HepG2 (cell line): ENCODE data around the gene CEP57L1. TPM values are rescaled to one million over a fixed set of nuclear protein-coding genes. Genes with fewer than 3 reads are reported as not detected.
A peak's percentile ranks its signal among the peaks of the same experiment; 100 is the strongest.

Experiments
- ATAC-seq: fragments of 200-7000 bp; cut with Tn5 transposase; 3 replicates; pipeline ENCODE4 v1.9.1; 2020; ENCODE audit warnings: mild to moderate bottlenecking, moderate library complexity
- BruUV-seq: library from RNA; stranded (reverse); fragments of 400-500 nt; replicated peaks from 2 replicates; lab custom pipeline; 2021; lab: Mats Ljungman, UMichigan
- CTCF ChIA-PET: fragments of 300-600 bp; formaldehyde crosslinking; extraction: SDS; loops from one replicate; lab custom pipeline; 2021; ENCODE audit warnings: low total read pairs, inconsistent platforms, low intra/inter-chr PET ratio; lab: Yijun Ruan, JAX
- POLR2A ChIA-PET: fragments of 350-600 bp; sonication (Branson Sonifier 250); formaldehyde crosslinking; loops from one replicate; lab custom pipeline; 2020; ENCODE audit warnings: antibody characterized with exemption, inconsistent platforms; lab: Yijun Ruan, JAX
- DNase-seq: peaks from one replicate; pipeline ENCODE4 v3.0.0-alpha.2; 2015; ENCODE audit warnings: low spot score
- FAIRE-seq: peaks from 3 replicates; lab custom pipeline; 2011; peaks lifted over from hg19 to GRCh38; lab: Jason Lieb, UNC
- H2AFZ ChIP-seq: one replicate; pipeline ENCODE4 v1.6.1; 2011; ENCODE audit warnings: low read length, inconsistent platforms
- H3K27ac ChIP-seq: fragments of 300-600 bp; 3 replicates; pipeline ENCODE4 v1.8.0; 2011; ENCODE audit warnings: mixed run types, mild to moderate bottlenecking, mixed read lengths, low read length, inconsistent platforms; ENCODE audit not compliant: insufficient read depth; ENCODE audit errors: extremely low read length
- H3K27me3 ChIP-seq, 2 experiments: fragments of 200-600 bp in 1 of 2; 2 replicates in 1 of 2; 3 replicates in 1 of 2; pipeline versions ENCODE4 v1.6.0 to v1.8.0; 2011; ENCODE audit warnings: low read length in 2 of 2, mild to moderate bottlenecking in 2 of 2, moderate library complexity in 2 of 2, inconsistent platforms in 1 of 2; ENCODE audit not compliant: insufficient read depth in 2 of 2, control insufficient read depth in 1 of 2
- H3K36me3 ChIP-seq, 2 experiments: fragments of 200-600 bp in 1 of 2; replicated peaks in 1 of 2; 2 replicates in 1 of 2; 3 replicates in 1 of 2; pipeline versions ENCODE4 v1.5.1 to v1.8.0; 2011; ENCODE audit warnings: low read length in 2 of 2, inconsistent platforms in 1 of 2; ENCODE audit not compliant: insufficient read depth in 2 of 2, control insufficient read depth in 1 of 2
- H3K4me1 ChIP-seq: 2 replicates; pipeline ENCODE4 v1.5.1; 2012; ENCODE audit warnings: low read length, inconsistent platforms; ENCODE audit not compliant: insufficient read depth
- H3K4me2 ChIP-seq: 2 replicates; pipeline ENCODE4 v1.6.0; 2011; ENCODE audit warnings: low read depth, low read length, inconsistent platforms
- H3K4me3 ChIP-seq, 3 experiments: fragments of 200-600 bp in 1 of 3; sonication (generic), shearing (Covaris generic) in 1 of 3; replicated peaks in 1 of 3; 2 replicates each; pipeline ENCODE4 v1.5.1; 2011 to 2016; ENCODE audit warnings: low read length in 3 of 3, inconsistent platforms in 2 of 3, low read depth in 2 of 3, mild to moderate bottlenecking in 2 of 3, control low read depth in 1 of 3, mixed read lengths in 1 of 3; ENCODE audit not compliant: insufficient read depth in 1 of 3
- H3K79me2 ChIP-seq: one replicate; pipeline ENCODE4 v1.6.1; 2011; ENCODE audit warnings: low read length, inconsistent platforms; ENCODE audit not compliant: insufficient read depth
- H3K9ac ChIP-seq: 2 replicates; pipeline ENCODE4 v1.6.0; 2011; ENCODE audit warnings: mild to moderate bottlenecking, low read depth, low read length, inconsistent platforms; ENCODE audit not compliant: insufficient read depth
- H3K9me3 ChIP-seq: 2 replicates; pipeline ENCODE4 v1.5.1; 2012; ENCODE audit warnings: mild to moderate bottlenecking, low read length
- H4K20me1 ChIP-seq: 2 replicates; pipeline ENCODE4 v1.6.0; 2011; ENCODE audit warnings: inconsistent platforms, mild to moderate bottlenecking, low read length, moderate library complexity; ENCODE audit not compliant: insufficient read depth
- CEBPZ ChIP-seq: IDR thresholded peaks from 2 replicates; pipeline ENCODE4 v1.6.1; 2012; ENCODE audit warnings: low read length, improper control_type of control experiment
- ESRRA ChIP-seq: sonication (generic); formaldehyde crosslinking; IDR thresholded peaks from 2 replicates; pipeline ENCODE4 v1.5.1; 2020; ENCODE audit warnings: mild to moderate bottlenecking, low read depth, missing genetic modification reagents
- FOXM1 ChIP-seq: sonication (generic); formaldehyde crosslinking; IDR thresholded peaks from 2 replicates; pipeline ENCODE4 v1.5.0; 2020; ENCODE audit warnings: missing genetic modification reagents
- HNRNPLL ChIP-seq: fragments of 200-400 bp; formaldehyde crosslinking; IDR thresholded peaks from 2 replicates; pipeline ENCODE4 v1.6.1; 2017; ENCODE audit warnings: mild to moderate bottlenecking, low read depth, low read length; ENCODE audit not compliant: poor library complexity, severe bottlenecking
- KLF6 ChIP-seq: IDR thresholded peaks from 2 replicates; pipeline ENCODE4 v1.8.0; 2016; ENCODE audit warnings: missing biosample characterization, missing genetic modification reagents
- MBD4 ChIP-seq: IDR thresholded peaks from 2 replicates; pipeline ENCODE4 v1.6.1; 2012; ENCODE audit warnings: low read length, inconsistent platforms, borderline replicate concordance
- NFATC3 ChIP-seq: sonication (generic); formaldehyde crosslinking; IDR thresholded peaks from 2 replicates; pipeline ENCODE4 v1.5.1; 2020; ENCODE audit warnings: mild to moderate bottlenecking, missing genetic modification reagents
- TEAD3 ChIP-seq: optimal IDR thresholded peaks from 2 replicates; pipeline ENCODE3; 2016; ENCODE audit warnings: borderline replicate concordance
- TIGD3 ChIP-seq: sonication (generic); formaldehyde crosslinking; IDR thresholded peaks from 2 replicates; pipeline ENCODE4 v1.5.1; 2020; ENCODE audit warnings: mild to moderate bottlenecking, missing genetic modification reagents, borderline replicate concordance
- TOE1 ChIP-seq: sonication (generic); formaldehyde crosslinking; IDR thresholded peaks from 2 replicates; pipeline ENCODE4 v1.4.0; 2020; ENCODE audit warnings: mild to moderate bottlenecking, missing genetic modification reagents
- ZNF30 ChIP-seq: sonication (generic); formaldehyde crosslinking; IDR thresholded peaks from 2 replicates; pipeline ENCODE4 v1.5.0; 2020; ENCODE audit warnings: mild to moderate bottlenecking, missing genetic modification reagents
- ZNF451 ChIP-seq: sonication (generic); formaldehyde crosslinking; IDR thresholded peaks from 2 replicates; pipeline ENCODE4 v1.5.0; 2020; ENCODE audit warnings: mild to moderate bottlenecking, missing genetic modification reagents
- ZNF83 ChIP-seq: sonication (generic); formaldehyde crosslinking; IDR thresholded peaks from 2 replicates; pipeline ENCODE4 v1.4.0; 2020; ENCODE audit warnings: missing genetic modification reagents, mild to moderate bottlenecking, borderline replicate concordance
- WGBS: methylation state at CpG from one replicate; pipeline ENCODE4 v1.1.6; 2017; ENCODE audit warnings: low lambda C conversion rate; 5-methylcytosine and 5-hydroxymethylcytosine counted together
- in situ Hi-C: cut with HindIII; loops from 2 replicates; pipeline ENCODE4 v1.10.0; 2017; ENCODE audit warnings: low pct_unique_long_range_greater_than_20kb; ENCODE audit not compliant: extremely low pct_ligation_motif_present
- intact Hi-C: fragments of 100-400 bp; cut with micrococcal nuclease; formaldehyde crosslinking; loops from one replicate; pipeline ENCODE4 v1.10.0; 2022; ENCODE audit not compliant: unreplicated experiment
- polyA plus RNA-seq, 8 experiments: library from polyadenylated mRNA; depleted of rRNA in 3 of 8; stranded (reverse) in 7 of 8; unstranded in 1 of 8; fragments of >200 nt; fragmentation: Illumina TruSeq in 4 of 8; extraction: Trizol in 4 of 8; gene quantifications; 2 replicates each; pipeline versions ENCODE4 v1.2.1 to v1.2.3, GENCODE V29; 2011 to 2016; ENCODE audit warnings: low read depth in 4 of 8, missing spikeins in 1 of 8, mixed read lengths in 1 of 8; ENCODE audit not compliant: insufficient read depth in 1 of 8
- total RNA-seq, 5 experiments: library from RNA; depleted of rRNA; stranded (reverse); fragments of >200 nt; fragmentation: Illumina TruSeq; extraction: Trizol; gene quantifications; 2 replicates each; pipeline ENCODE4 v1.2.3, GENCODE V29; 2016; ENCODE audit warnings: low read depth in 1 of 5
- TF ChIP-seq, protein P1 (sequence below): sonication (generic); formaldehyde crosslinking; conservative IDR thresholded peaks from 2 replicates; pipeline ENCODE4 v1.4.0; 2020; ENCODE audit warnings: missing genetic modification reagents

Gene CEP57L1
- total and polyA plus RNA-seq, 2 of the 13 experiments (the other 11 are each of a cell fraction or from before 2014, with no cell fraction given), result 7.7 to 15.5 TPM

DNA sequence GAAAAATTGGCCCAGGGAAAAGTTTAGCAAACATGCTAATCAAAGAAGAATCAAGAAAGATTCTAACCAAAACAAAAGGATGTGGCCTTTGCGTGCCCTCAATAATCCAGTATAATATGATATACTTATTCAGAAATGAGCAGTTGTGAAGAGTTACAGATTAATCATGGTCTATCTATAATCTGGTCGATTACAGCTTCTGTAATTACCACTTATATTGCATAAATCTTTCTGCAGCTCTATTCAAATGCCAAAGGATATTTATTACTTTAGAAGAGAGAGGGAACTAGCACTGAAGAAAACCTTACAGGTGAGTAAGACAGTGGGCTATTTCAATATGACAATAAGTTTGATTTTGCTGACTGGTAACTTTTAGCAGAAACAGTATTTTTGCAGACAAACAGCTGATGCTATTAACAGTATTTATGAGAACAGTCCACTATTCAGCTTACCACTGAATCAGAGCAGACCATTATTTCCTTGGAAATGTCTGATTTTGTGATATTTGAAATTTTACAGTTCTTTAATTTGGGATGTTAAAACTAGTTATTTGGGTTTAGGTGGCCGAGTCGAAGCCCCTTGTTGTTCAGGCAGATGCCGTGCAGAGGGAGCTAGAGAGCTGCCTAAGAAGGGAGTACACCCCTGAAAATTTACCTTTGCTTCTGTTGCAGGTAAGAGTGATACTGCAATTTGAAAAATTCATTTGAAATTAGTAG is 92.2 kb downstream of the CEP57L1 start:
- Histone ChIP-seq H2AFZ (no peak overlapping the region), H3K36me3 (no peaks in the 10 kb centered on the region), H3K9ac (no peak overlapping the region), H3K9me3 (peaks cover 18% of the 10 kb centered on the region; the same call in 1 of the 2 replicates), H3K4me3 (no peak overlapping the region), H3K79me2 (no peaks in the 10 kb centered on the region), H3K4me1 (peaks cover 7% of the 10 kb centered on the region), H3K4me2 (no peak overlapping the region), H4K20me1 (no peaks in the 10 kb centered on the region), H3K27me3 (no peaks in the 10 kb centered on the region), H3K27ac (no peak overlapping the region)
- ChIA-PET POLR2A (interaction anchor here (1.0 to 2.0 kb wide), 2 partner anchors 196 to 198 kb away, joined by 3 to 10 read pairs; no protein-coding TSS in a partner anchor), CTCF (interaction anchor here (1.0 to 2.6 kb wide), 3 partner anchors 195 to 257 kb away, joined by 3 to 24 read pairs (median 9); no protein-coding TSS in a partner anchor)
- in situ Hi-C loops, result loop anchor here (5.0 kb wide), 1 partner anchor 195 kb away; the partner anchor contains the start of gene CD164
- FAIRE-seq (peak; percentile 57), DNase-seq (peak; percentile 25), ATAC-seq (peak; percentile 68; the same call in 2 of the 3 replicates)
- no TSS peak for BruUV-seq
- WGBS, result 20% methylated on average over 5 of the region's 5 CpGs
- intact Hi-C loops, result loop anchor here (1.0 to 5.0 kb wide), 4 partner anchors 50 to 270 kb away; partner anchors contain the start of gene MICAL1
- TF ChIP-seq TOE1 (no peak), ESRRA (CRISPR knock-in tag) (no peak), NFATC3 (no peak), HNRNPLL (no peak), CEBPZ (no peak), FOXM1 (no peak), KLF6 (CRISPR knock-in tag) (no peak), ZNF451 (CRISPR knock-in tag) (no peak), ZNF83 (CRISPR knock-in tag) (no peak), ZNF30 (no peak), TIGD3 (CRISPR knock-in tag) (no peak), MBD4 (no peak), TEAD3 (CRISPR knock-in tag) (peak; percentile 49)
- TF ChIP-seq, protein P1, sequence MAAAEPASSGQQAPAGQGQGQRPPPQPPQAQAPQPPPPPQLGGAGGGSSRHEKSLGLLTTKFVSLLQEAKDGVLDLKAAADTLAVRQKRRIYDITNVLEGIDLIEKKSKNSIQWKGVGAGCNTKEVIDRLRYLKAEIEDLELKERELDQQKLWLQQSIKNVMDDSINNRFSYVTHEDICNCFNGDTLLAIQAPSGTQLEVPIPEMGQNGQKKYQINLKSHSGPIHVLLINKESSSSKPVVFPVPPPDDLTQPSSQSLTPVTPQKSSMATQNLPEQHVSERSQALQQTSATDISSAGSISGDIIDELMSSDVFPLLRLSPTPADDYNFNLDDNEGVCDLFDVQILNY (CRISPR knock-in tag), result no peak
